ENCODE data around the gene NUP133. TPM values are rescaled to one million over a fixed set of nuclear protein-coding genes. Genes with fewer than 3 reads are reported as not detected.

NUP133 gene
- total RNA-seq, 1 experiment from 2014 or later = 67.8 TPM

GRCh38 chr1:229425564-229426159 lies 82.5 kb downstream of the NUP133 start:
- ChIA-PET CTCF (interaction anchor here (0.5 kb wide), 1 partner anchor 238 kb away, joined by 3 read pairs; no protein-coding TSS in a partner anchor), POLR2A (no interaction called here)
- peaks cover 10% of the 10 kb centered on the region for H3K36me3 Mint-ChIP-seq
- H3K27ac Mint-ChIP-seq = no peak overlapping the region
- peaks cover 5% of the 10 kb centered on the region; the same call in 1 of the 2 replicates for H3K4me1 Mint-ChIP-seq
- no peak for DNase-seq (ENCODE audit: low spot score)
- ATAC-seq = no peak
- no peak for TF ChIP-seq SMAD3 (CRISPR knock-in tag; IDR thresholded peaks at IDR 0.05; ENCODE audit: borderline replicate concordance)
- no peak for TF ChIP-seq NR3C1 (CRISPR knock-in tag; conservative IDR thresholded peaks at IDR 0.05; ENCODE audit: low read depth)
- no peak for TF ChIP-seq MYBL2 (CRISPR knock-in tag; IDR thresholded peaks at IDR 0.05)
- TF ChIP-seq ZNF138 (CRISPR knock-in tag; conservative IDR thresholded peaks at IDR 0.05) = no peak
- TF ChIP-seq USF2 (CRISPR knock-in tag; IDR thresholded peaks at IDR 0.05) = no peak
- no peak for TF ChIP-seq ZNF121 (CRISPR knock-in tag; IDR thresholded peaks at IDR 0.05)
- TF ChIP-seq ZSCAN18 (CRISPR knock-in tag; IDR thresholded peaks at IDR 0.05) = no peak
- TF ChIP-seq JUN (CRISPR knock-in tag; IDR thresholded peaks at IDR 0.05) = no peak
- no peak for TF ChIP-seq FOXK1 (CRISPR knock-in tag; IDR thresholded peaks at IDR 0.05)
- no peak for TF ChIP-seq GRHL2 (CRISPR knock-in tag; IDR thresholded peaks at IDR 0.05; ENCODE audit: insufficient replicate concordance, severe bottlenecking)
- TF ChIP-seq GABPB1 (CRISPR knock-in tag; IDR thresholded peaks at IDR 0.05) = no peak
- no peak for TF ChIP-seq PRDM15 (CRISPR knock-in tag; IDR thresholded peaks at IDR 0.05)
- no peak for TF ChIP-seq ETV6 (CRISPR knock-in tag; IDR thresholded peaks at IDR 0.05)
- TF ChIP-seq TCF7 (CRISPR knock-in tag; IDR thresholded peaks at IDR 0.05; ENCODE audit: low read depth) = no peak
- TF ChIP-seq, protein P1, sequence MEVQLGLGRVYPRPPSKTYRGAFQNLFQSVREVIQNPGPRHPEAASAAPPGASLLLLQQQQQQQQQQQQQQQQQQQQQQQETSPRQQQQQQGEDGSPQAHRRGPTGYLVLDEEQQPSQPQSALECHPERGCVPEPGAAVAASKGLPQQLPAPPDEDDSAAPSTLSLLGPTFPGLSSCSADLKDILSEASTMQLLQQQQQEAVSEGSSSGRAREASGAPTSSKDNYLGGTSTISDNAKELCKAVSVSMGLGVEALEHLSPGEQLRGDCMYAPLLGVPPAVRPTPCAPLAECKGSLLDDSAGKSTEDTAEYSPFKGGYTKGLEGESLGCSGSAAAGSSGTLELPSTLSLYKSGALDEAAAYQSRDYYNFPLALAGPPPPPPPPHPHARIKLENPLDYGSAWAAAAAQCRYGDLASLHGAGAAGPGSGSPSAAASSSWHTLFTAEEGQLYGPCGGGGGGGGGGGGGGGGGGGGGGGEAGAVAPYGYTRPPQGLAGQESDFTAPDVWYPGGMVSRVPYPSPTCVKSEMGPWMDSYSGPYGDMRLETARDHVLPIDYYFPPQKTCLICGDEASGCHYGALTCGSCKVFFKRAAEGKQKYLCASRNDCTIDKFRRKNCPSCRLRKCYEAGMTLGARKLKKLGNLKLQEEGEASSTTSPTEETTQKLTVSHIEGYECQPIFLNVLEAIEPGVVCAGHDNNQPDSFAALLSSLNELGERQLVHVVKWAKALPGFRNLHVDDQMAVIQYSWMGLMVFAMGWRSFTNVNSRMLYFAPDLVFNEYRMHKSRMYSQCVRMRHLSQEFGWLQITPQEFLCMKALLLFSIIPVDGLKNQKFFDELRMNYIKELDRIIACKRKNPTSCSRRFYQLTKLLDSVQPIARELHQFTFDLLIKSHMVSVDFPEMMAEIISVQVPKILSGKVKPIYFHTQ (CRISPR knock-in tag; IDR thresholded peaks at IDR 0.05) = no peak
- TF ChIP-seq, protein P2, sequence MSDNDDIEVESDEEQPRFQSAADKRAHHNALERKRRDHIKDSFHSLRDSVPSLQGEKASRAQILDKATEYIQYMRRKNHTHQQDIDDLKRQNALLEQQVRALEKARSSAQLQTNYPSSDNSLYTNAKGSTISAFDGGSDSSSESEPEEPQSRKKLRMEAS (CRISPR knock-in tag; IDR thresholded peaks at IDR 0.05) = no peak
- TF ChIP-seq, protein P3, sequence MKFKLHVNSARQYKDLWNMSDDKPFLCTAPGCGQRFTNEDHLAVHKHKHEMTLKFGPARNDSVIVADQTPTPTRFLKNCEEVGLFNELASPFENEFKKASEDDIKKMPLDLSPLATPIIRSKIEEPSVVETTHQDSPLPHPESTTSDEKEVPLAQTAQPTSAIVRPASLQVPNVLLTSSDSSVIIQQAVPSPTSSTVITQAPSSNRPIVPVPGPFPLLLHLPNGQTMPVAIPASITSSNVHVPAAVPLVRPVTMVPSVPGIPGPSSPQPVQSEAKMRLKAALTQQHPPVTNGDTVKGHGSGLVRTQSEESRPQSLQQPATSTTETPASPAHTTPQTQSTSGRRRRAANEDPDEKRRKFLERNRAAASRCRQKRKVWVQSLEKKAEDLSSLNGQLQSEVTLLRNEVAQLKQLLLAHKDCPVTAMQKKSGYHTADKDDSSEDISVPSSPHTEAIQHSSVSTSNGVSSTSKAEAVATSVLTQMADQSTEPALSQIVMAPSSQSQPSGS (CRISPR knock-in tag; IDR thresholded peaks at IDR 0.05; ENCODE audit: borderline replicate concordance, low read depth) = no peak
- TF ChIP-seq ZBTB21 (CRISPR knock-in tag; IDR thresholded peaks at IDR 0.05; ENCODE audit: borderline replicate concordance) = no peak
- peaks cover 42% of the 10 kb centered on the region for H3K27me3 Mint-ChIP-seq (ENCODE audit: low read depth)
- H3K4me3 Mint-ChIP-seq = no peak overlapping the region
- H3K9me3 Mint-ChIP-seq = peaks cover 13% of the 10 kb centered on the region
